SK-N-SH treated with all-trans-retinoic acid at 6 μM for 48 hours (cell line): ENCODE results near the gene TNNC2.

ENCODE experiments used
- ATAC-seq: fragments of 200-7000 bp; cut with Tn5 transposase; 3 replicates; pipeline ENCODE4 v1.9.1; 2020; ENCODE audit warnings: mild to moderate bottlenecking, moderate library complexity
- ARNTL ChIP-seq: fragments of 450-650 bp; formaldehyde crosslinking; IDR thresholded peaks from 2 replicates; pipeline ENCODE4 v1.5.0; 2020; ENCODE audit warnings: low read depth, mild to moderate bottlenecking, moderate library complexity, borderline replicate concordance
- BACH2 ChIP-seq: fragments of 250-450 bp; sonication (Bioruptor Pico); IDR thresholded peaks from 2 replicates; pipeline ENCODE4 v1.9.0; 2021; ENCODE audit warnings: mild to moderate bottlenecking, borderline replicate concordance
- CSDC2 ChIP-seq: fragments of 250-450 bp; sonication (Bioruptor Pico); IDR thresholded peaks from 2 replicates; pipeline ENCODE4 v1.5.0; 2020; ENCODE audit warnings: mild to moderate bottlenecking, moderate library complexity
- ESRRG ChIP-seq: fragments of 250-450 bp; sonication (Bioruptor Pico); IDR thresholded peaks from 2 replicates; pipeline ENCODE4 v1.6.1; 2021; ENCODE audit warnings: mild to moderate bottlenecking
- GLIS3 ChIP-seq: fragments of 250-450 bp; sonication (Bioruptor Pico); IDR thresholded peaks from 2 replicates; pipeline ENCODE4 v1.5.0; 2020; ENCODE audit warnings: mild to moderate bottlenecking, moderate library complexity
- OSR1 ChIP-seq: fragments of 250-450 bp; sonication (Bioruptor Pico); IDR thresholded peaks from 2 replicates; pipeline ENCODE4 v1.8.0; 2022; ENCODE audit warnings: moderate library complexity, mild to moderate bottlenecking, inconsistent platforms
- PPARA ChIP-seq: fragments of 250-450 bp; sonication (Bioruptor Pico); IDR thresholded peaks from 2 replicates; pipeline ENCODE4 v1.5.0; 2020; ENCODE audit warnings: mild to moderate bottlenecking, borderline replicate concordance
- RARB ChIP-seq: fragments of 250-450 bp; sonication (Bioruptor Pico); IDR thresholded peaks from 2 replicates; pipeline ENCODE4 v1.8.0; 2021; ENCODE audit warnings: mild to moderate bottlenecking, moderate library complexity
- SNAI2 ChIP-seq: fragments of 250-450 bp; sonication (Bioruptor Pico); IDR thresholded peaks from 2 replicates; pipeline ENCODE4 v1.5.0; 2020; ENCODE audit warnings: mild to moderate bottlenecking, moderate library complexity
- TCF4 ChIP-seq: fragments of 250-450 bp; sonication (Bioruptor Pico); IDR thresholded peaks from 2 replicates; pipeline ENCODE4 v1.8.0; 2021; ENCODE audit warnings: mild to moderate bottlenecking, moderate library complexity, borderline replicate concordance
- ZC3H10 ChIP-seq: fragments of 250-450 bp; sonication (Bioruptor Pico); IDR thresholded peaks from 2 replicates; pipeline ENCODE4 v1.5.1; 2021; ENCODE audit warnings: mild to moderate bottlenecking, moderate library complexity
- ZFP3 ChIP-seq: fragments of 250-450 bp; sonication (Bioruptor Pico); IDR thresholded peaks from 2 replicates; pipeline ENCODE4 v1.5.0; 2020; ENCODE audit warnings: mild to moderate bottlenecking, moderate library complexity
- ZNF565 ChIP-seq: fragments of 450-650 bp; formaldehyde crosslinking; conservative IDR thresholded peaks from 2 replicates; pipeline ENCODE4 v1.5.0; 2020; ENCODE audit warnings: low read depth, mild to moderate bottlenecking, moderate library complexity
- ZNF70 ChIP-seq: fragments of 450-650 bp; formaldehyde crosslinking; IDR thresholded peaks from 2 replicates; pipeline ENCODE4 v1.5.0; 2020; ENCODE audit warnings: mild to moderate bottlenecking, moderate library complexity
- ZNF8 ChIP-seq: fragments of 450-650 bp; formaldehyde crosslinking; IDR thresholded peaks from 2 replicates; pipeline ENCODE4 v1.5.0; 2020; ENCODE audit warnings: mild to moderate bottlenecking, moderate library complexity
- TF ChIP-seq, protein P1 (sequence below): fragments of 250-450 bp; sonication (Bioruptor Pico); IDR thresholded peaks from 2 replicates; pipeline ENCODE4 v1.5.0; 2020; ENCODE audit warnings: mild to moderate bottlenecking, moderate library complexity
- TF ChIP-seq, protein P2 (sequence below): fragments of 250-450 bp; sonication (Bioruptor Pico); IDR thresholded peaks from 2 replicates; pipeline ENCODE4 v1.8.0; 2020; ENCODE audit warnings: mild to moderate bottlenecking, moderate library complexity, borderline replicate concordance
- TF ChIP-seq, protein P3 (sequence below): fragments of 250-450 bp; sonication (Bioruptor Pico); IDR thresholded peaks from 2 replicates; pipeline ENCODE4 v1.8.0; 2021; ENCODE audit warnings: low read depth, mild to moderate bottlenecking, moderate library complexity, borderline replicate concordance
- TF ChIP-seq, protein P4 (sequence below): fragments of 250-450 bp; sonication (Bioruptor Pico); IDR thresholded peaks from 2 replicates; pipeline ENCODE4 v1.5.1; 2020; ENCODE audit warnings: low read depth, mild to moderate bottlenecking, moderate library complexity
- TF ChIP-seq, protein P5 (sequence below): fragments of 250-450 bp; sonication (Bioruptor Pico); IDR thresholded peaks from 2 replicates; pipeline ENCODE4 v1.5.1; 2021; ENCODE audit warnings: mild to moderate bottlenecking, moderate library complexity

The TNNC2 gene

DNA sequence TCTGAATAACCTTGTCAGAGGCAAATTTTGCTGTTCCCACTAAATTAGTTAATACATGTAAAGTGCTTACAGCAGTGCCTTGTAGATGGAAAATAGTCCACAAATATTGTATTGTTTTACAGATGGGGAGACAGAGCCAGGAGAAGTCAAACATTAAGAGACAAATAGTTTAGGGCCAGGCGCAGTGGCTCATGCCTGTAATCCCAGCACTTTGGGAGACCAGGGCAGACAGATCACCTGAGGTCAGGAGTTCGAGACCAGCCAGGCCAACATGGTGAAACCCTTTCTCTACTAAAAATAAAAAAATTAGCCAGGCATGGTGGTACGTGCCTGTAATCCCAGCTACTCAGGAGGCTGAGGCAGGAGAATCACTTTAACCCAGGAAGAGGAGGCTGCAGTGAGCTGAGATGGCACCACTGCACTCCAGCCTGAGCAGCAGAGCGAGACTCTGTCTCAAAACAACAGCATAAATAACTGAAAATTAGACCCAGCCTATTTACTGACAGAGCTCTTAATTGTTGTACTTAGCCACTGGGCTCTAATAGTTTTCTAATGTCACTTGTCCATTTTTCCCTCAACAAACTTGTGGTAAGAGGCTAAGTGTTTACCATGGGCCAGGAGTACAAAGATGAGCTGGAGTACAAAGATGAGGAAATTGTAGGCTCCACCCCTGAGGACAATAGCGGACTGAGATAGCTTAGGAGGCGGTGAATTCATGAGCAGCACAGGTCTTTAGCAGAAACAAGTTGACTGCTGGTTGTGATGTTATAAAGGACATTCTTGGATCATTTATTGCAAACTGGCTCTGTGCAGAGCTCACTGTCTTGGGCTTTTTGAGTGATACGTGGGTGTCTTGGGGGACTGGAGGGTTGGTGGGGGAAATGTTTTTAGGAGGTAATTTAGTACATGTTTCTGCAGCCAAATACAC lies 36.7 kb upstream of the TNNC2 start (continued):
- TF ChIP-seq, protein P1, sequence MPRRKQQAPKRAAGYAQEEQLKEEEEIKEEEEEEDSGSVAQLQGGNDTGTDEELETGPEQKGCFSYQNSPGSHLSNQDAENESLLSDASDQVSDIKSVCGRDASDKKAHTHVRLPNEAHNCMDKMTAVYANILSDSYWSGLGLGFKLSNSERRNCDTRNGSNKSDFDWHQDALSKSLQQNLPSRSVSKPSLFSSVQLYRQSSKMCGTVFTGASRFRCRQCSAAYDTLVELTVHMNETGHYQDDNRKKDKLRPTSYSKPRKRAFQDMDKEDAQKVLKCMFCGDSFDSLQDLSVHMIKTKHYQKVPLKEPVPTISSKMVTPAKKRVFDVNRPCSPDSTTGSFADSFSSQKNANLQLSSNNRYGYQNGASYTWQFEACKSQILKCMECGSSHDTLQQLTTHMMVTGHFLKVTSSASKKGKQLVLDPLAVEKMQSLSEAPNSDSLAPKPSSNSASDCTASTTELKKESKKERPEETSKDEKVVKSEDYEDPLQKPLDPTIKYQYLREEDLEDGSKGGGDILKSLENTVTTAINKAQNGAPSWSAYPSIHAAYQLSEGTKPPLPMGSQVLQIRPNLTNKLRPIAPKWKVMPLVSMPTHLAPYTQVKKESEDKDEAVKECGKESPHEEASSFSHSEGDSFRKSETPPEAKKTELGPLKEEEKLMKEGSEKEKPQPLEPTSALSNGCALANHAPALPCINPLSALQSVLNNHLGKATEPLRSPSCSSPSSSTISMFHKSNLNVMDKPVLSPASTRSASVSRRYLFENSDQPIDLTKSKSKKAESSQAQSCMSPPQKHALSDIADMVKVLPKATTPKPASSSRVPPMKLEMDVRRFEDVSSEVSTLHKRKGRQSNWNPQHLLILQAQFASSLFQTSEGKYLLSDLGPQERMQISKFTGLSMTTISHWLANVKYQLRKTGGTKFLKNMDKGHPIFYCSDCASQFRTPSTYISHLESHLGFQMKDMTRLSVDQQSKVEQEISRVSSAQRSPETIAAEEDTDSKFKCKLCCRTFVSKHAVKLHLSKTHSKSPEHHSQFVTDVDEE (CRISPR knock-in tag), result no peak
- no peak for TF ChIP-seq PPARA
- TF ChIP-seq ARNTL (CRISPR knock-in tag), result no peak
- no peak for TF ChIP-seq CSDC2 (CRISPR knock-in tag)
- TF ChIP-seq ZNF565 (CRISPR knock-in tag), result no peak
- TF ChIP-seq ESRRG, result no peak
- TF ChIP-seq ZNF8 (CRISPR knock-in tag), result no peak
- TF ChIP-seq SNAI2, result no peak
- TF ChIP-seq, all 23 proteins: peak for 0

DNA sequence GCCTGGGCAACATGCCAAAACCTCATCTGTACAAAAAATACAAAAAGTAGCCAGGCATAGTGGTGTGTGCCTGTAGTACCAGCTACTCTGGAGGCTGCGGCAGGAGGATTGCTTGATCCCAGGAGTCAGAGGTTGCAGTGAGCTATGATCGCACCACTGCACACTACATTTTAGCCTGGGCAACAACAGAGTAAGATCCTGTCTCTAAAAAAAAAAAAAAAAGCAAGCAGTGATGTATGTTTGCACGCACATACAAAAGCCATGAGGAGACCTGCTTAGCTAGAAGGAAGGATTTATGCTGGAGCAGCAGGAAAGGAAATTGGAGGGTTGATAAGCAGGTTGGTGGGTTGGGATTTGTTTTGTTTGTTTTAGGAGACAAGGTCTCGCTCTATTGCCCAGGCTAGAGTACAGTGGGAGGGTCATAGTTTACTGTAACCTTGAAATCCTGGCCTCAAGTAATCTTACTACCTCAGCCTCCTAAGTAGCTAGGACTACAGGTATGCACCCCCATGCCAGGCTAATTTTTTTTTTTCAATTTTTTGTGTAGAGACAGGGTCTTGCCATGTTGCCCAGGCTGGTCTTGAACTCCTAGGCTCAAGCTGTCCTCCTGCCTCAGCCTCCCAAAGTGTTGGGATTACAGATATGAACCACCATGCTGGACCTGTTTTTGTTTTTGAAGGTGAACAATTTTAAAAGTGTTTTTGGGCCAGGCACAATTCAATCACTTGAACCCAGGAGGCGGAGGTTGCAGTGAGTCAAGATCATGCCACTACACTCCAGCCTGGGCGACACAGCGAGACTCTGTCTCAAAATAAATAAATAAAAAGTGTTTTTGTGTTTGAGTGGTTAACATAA lies 34.3 kb upstream of the TNNC2 start:
- TF ChIP-seq TCF4 (CRISPR knock-in tag) (no peak), ZNF8 (CRISPR knock-in tag) (no peak), ARNTL (CRISPR knock-in tag) (no peak), ZNF70 (CRISPR knock-in tag) (no peak), RARB (no peak), GLIS3 (CRISPR knock-in tag) (no peak), ZC3H10 (no peak), BACH2 (CRISPR knock-in tag) (no peak), ZFP3 (CRISPR knock-in tag) (no peak), OSR1 (CRISPR knock-in tag) (no peak), CSDC2 (CRISPR knock-in tag) (no peak), PPARA (no peak), SNAI2 (no peak)
- TF ChIP-seq, protein P2, sequence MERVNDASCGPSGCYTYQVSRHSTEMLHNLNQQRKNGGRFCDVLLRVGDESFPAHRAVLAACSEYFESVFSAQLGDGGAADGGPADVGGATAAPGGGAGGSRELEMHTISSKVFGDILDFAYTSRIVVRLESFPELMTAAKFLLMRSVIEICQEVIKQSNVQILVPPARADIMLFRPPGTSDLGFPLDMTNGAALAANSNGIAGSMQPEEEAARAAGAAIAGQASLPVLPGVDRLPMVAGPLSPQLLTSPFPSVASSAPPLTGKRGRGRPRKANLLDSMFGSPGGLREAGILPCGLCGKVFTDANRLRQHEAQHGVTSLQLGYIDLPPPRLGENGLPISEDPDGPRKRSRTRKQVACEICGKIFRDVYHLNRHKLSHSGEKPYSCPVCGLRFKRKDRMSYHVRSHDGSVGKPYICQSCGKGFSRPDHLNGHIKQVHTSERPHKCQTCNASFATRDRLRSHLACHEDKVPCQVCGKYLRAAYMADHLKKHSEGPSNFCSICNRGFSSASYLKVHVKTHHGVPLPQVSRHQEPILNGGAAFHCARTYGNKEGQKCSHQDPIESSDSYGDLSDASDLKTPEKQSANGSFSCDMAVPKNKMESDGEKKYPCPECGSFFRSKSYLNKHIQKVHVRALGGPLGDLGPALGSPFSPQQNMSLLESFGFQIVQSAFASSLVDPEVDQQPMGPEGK, result no peak
- TF ChIP-seq, protein P3, sequence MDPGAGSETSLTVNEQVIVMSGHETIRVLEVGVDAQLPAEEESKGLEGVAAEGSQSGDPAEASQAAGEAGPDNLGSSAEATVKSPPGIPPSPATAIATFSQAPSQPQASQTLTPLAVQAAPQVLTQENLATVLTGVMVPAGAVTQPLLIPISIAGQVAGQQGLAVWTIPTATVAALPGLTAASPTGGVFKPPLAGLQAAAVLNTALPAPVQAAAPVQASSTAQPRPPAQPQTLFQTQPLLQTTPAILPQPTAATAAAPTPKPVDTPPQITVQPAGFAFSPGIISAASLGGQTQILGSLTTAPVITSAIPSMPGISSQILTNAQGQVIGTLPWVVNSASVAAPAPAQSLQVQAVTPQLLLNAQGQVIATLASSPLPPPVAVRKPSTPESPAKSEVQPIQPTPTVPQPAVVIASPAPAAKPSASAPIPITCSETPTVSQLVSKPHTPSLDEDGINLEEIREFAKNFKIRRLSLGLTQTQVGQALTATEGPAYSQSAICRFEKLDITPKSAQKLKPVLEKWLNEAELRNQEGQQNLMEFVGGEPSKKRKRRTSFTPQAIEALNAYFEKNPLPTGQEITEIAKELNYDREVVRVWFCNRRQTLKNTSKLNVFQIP (CRISPR knock-in tag), result no peak
- TF ChIP-seq, protein P4, sequence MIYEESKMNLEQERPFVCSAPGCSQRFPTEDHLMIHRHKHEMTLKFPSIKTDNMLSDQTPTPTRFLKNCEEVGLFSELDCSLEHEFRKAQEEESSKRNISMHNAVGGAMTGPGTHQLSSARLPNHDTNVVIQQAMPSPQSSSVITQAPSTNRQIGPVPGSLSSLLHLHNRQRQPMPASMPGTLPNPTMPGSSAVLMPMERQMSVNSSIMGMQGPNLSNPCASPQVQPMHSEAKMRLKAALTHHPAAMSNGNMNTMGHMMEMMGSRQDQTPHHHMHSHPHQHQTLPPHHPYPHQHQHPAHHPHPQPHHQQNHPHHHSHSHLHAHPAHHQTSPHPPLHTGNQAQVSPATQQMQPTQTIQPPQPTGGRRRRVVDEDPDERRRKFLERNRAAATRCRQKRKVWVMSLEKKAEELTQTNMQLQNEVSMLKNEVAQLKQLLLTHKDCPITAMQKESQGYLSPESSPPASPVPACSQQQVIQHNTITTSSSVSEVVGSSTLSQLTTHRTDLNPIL, result no peak
- TF ChIP-seq, protein P1 (CRISPR knock-in tag), result no peak
- TF ChIP-seq, protein P5, sequence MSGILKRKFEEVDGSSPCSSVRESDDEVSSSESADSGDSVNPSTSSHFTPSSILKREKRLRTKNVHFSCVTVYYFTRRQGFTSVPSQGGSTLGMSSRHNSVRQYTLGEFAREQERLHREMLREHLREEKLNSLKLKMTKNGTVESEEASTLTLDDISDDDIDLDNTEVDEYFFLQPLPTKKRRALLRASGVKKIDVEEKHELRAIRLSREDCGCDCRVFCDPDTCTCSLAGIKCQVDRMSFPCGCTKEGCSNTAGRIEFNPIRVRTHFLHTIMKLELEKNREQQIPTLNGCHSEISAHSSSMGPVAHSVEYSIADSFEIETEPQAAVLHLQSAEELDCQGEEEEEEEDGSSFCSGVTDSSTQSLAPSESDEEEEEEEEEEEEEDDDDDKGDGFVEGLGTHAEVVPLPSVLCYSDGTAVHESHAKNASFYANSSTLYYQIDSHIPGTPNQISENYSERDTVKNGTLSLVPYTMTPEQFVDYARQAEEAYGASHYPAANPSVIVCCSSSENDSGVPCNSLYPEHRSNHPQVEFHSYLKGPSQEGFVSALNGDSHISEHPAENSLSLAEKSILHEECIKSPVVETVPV, result no peak
- ATAC-seq, result no peak
